NCI-H2107 treated with DMSO at 0.1 percent for 48 hours (cell line): Measurements from ENCODE around the gene SLAMF6.
"Not testable (repeated sequence)": the region's sequence is repeated elsewhere in the genome, so short reads cannot be mapped to it uniquely, and the experiment has no call there.

ENCODE experiments used
- DNase-seq: peaks from one replicate; lab custom pipeline; 2025; ENCODE audit not compliant: unreplicated experiment; lab: John Stamatoyannopoulos, UW

The SLAMF6 gene

DNA sequence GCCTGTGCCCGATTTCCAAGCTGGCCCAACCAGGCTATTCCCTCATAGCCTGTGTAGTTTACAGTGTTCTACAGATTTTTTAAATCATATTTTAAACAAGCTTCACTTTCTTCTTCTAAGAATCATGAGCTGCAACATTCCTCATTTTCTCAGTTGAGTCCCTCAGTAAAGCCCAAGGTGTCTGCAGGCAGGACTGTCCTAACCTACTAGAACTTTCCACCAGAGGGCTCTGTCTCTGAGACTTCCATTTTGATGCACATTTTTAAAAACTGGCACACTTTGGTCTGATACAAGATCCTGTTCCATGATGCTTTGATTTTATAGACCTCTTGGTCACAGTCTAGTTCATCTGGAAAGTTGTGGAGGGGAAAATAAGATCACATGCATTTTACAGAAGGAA, 21.6 kb upstream of the SLAMF6 start:
- DNase-seq = no peak

DNA sequence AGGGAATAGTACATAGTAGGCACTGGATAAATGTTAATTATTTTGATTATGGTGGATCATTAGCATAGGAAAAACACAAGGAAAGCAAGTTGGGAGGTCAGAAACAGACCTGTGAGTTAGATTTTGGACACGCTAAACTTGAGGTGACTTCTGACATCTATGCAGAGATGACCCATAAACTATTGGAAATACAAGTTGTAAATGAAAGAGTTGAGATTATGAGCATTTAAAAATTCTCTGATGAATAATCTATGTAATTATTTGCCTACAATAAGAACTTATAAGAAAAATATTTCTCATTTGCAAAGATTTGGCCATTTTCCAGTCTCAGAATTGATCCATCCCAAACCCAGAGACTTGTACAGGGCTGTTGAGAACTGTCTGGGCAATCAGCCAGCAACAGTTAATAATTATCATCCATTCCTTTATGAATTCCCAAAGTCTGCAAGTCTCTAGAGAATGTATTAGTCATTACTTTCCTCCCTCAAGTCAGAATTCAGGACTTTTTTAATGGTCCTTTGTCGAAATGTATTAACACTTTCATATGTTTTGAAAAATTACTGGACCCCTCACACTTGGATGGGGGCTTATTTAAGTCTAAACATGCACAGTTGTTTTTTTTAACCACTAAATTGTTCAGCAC, 19.4 kb upstream of the SLAMF6 start:
- DNase-seq = no peak

DNA sequence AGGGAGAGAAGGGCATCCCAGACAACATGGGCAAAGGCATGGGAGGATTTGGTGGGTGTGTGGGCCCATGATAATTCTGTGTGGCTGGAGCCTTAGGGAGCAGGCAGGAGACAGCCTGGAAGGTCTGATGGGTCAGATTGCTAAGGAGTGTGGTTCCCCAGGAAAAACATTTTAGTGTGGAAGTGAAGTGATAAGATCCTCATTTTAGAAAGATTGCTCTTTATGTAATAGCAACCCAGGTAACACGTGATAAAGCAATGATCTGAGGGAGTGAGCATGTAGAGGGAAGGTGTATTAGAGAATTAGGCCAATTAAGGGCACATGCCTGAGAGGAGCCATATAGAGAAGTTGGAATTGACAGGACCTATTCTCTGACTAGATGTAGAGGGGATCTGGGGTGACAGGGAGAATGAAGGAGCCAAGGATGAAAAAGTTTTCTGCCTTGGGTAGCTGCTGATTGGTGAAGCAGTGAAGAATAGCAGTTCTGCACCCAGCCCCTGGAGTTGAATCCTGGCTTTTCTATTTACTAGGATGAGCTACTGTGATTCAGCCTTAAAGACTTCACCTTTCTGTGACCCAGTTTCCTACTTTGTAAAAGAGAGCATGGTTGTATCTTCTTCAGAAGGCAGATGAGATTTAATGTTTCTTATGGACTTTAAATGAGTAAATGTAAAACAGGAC, 18.7 kb upstream of the SLAMF6 start:
- no peak for DNase-seq

DNA sequence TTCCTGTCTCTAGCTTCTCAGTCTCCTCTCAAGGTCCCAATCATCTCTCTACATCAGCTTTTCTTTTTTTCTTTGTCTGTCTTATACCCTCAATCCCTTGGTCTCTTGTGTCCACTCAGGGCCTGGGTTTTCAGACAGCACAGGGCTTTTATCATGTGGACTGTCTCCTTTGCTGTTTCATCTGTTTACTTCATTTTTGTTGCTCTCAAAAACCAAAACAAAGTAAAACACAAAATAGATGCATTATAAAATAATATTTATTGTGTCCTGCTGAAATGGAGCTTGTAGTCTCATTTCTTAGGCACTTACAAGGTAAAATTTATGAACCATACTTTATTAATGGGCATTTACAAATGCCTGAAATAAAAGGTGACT, 17.8 kb upstream of the SLAMF6 start:
- no peak for DNase-seq

DNA sequence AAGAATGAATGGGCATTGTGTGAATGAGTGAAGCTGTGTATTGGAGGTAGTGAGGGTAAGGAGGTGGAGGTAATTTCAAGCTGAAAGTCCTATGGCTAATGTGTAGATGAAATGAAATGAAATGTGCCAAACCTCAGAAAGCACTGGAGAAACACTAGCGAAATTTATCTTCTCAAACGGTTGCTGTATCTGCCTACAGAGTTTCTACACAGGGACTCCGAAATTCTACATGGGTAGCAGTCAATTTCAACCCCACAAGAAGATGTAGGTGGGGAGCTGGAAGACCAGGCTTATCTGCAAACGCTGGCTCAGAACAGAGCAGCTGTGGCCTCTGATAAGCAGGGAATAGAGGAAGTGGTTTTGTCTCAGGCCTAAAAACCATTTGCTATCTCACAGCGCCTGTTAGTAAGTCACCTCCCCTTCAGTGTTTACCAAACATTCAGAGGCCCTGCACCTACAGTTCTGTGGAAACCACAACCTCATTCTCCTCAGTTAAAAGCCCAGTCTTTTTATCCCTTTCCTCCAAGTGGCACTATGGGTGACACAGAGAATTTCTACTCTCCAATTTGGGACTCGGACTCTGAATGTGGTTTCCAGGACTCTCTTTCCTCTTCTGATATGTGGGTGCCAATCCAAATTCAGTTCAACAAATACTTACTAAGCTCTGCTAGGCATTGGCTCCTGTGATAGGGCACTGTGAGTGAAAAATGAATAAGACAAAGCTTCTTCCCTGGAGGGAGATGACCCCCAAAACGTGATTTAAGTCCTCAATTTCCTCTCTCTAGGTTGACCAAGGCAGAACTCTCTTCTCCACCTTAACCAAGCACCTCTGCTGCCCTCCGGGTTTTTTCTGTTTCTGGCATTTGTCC, 17.2 kb upstream of the SLAMF6 start:
- DNase-seq = peak; percentile 96

DNA sequence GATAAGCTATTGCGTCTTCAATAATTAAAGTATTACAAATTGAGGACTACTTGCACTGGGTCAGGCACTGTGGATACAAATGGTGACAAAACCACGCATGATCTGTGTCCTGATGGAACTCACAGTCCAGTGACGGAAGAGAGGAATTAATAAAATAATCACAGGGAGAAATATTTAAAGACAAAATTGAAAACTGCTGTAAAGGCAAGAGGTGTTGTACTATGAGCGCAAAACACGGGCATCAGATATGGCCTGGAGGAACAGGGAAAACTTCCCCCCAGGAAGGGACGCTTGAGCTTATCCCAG, 16.6 kb upstream of the SLAMF6 start:
- DNase-seq = no peak

DNA sequence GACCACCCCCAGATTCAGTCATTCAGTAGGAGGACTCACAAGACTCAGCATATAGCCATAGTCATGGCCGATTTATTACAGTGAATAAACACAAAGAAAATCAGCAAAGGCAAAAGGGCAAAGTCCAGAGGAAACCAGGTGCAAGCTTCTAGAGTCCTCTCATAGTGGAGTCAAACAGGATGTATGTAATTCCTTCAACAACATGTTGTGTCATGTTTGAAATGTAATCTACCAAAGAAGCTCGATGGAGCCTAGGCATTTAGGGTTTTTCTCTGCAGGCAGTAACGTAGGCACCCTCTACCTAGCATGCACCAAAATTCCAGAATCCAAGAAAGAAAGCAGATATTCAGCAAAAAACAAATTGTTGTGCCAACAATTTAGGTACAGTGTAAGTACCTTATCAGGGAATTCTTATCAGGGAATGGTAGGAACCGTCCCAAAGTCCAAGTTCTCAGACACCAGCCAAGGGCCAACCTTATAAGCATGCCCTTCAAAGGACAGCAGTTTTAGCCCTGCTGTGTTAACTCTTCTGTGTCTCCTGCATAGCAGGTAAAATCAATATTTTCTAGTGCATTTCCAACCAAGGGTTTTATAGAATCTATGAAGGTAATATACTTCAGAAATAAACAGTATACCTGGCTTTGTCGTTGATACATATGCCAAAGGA, 16.1 kb upstream of the SLAMF6 start:
- no peak for DNase-seq

DNA sequence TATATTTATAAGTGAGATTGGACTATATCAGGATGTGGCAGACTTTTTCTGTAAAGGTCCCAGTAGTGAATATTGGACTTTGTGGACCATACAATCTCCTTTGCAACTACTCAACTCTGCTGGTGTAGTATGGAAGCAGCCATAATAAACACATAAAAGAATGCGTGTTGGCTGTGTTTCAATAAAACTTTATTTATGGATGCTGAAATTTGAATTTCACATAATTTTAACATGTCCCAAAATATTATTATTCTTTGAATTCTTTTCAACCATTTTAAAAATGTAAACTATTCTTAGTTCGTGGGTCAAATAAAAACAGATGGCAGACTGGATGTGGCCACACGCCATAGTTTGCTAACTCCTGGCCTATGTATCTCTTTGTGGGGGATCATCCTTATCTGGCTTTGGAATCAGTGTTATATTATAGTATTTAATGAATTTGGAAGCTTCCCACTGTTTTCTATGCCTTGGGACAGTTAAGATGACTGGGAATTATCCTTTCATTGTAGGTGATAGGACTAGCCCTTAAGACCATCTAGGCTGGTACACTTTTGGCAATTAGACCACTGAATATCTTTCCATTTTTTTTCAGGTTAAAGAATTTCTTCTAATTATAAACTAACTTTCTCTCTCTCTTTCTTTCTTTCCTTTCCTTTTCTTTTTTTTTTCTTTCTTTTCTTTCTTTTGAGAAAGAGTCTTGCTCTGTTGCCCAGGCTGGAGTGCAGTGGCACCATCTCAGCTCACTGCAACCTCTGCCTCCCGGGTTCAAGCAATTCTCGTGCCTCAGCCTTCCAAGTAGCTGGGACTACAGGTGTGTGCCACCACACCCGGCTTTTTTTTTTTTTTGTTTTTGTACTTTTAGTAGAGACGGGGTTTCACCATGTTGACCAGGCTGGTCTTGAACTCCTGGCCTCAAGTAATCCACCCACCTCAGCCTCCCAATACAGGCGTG, 14.9 kb upstream of the SLAMF6 start:
- DNase-seq = no peak

DNA sequence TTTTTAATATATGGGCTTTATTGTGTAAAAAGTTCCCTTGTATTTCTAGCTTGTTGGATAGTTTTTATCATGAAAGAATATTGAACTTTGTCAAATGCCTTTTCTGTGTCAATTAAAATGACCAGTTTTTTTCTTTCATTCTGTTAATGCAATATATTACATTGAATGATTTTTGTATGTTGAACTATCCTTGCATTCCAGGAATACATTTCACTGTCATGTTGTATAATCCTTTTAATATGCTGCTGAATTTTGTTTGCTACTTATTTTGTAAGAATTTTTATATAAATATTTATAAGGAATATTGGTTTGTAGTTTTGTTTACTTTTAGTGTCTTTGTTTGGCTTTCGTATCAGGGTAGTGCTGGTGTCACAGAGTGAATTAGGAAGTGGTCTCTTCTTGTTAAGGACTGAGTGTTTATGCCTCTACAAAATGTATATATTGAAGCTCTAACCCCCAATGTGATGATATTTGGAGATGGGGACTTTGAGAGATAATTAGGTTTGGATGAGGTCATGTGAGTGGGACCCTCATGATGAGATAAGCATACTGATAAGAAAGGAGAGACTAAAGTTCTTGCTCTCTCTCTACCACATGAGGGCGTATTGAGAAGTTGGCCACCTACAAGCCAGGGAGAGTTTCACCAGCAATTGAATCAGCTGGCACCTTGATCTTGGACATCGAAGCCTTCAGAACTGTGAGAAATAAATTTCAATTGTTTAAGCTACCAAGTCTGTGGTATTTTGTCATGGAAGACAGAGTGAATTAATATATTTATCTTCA, 12.0 kb upstream of the SLAMF6 start:
- no peak for DNase-seq

DNA sequence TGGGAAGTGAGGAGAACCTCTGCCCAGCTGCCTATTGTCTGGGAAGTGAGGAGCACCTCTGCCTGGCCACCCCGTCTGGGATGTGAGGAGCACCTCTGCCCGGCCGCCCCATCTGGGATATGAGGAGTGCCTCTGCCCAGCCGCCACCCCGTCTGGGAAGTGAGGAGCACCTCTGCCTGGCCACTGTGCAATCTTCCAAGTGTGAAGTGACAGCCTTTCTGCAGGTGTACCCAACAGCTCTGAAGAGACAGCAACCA, 9.4 kb upstream of the SLAMF6 start:
- DNase-seq = not testable (repeated sequence)

DNA sequence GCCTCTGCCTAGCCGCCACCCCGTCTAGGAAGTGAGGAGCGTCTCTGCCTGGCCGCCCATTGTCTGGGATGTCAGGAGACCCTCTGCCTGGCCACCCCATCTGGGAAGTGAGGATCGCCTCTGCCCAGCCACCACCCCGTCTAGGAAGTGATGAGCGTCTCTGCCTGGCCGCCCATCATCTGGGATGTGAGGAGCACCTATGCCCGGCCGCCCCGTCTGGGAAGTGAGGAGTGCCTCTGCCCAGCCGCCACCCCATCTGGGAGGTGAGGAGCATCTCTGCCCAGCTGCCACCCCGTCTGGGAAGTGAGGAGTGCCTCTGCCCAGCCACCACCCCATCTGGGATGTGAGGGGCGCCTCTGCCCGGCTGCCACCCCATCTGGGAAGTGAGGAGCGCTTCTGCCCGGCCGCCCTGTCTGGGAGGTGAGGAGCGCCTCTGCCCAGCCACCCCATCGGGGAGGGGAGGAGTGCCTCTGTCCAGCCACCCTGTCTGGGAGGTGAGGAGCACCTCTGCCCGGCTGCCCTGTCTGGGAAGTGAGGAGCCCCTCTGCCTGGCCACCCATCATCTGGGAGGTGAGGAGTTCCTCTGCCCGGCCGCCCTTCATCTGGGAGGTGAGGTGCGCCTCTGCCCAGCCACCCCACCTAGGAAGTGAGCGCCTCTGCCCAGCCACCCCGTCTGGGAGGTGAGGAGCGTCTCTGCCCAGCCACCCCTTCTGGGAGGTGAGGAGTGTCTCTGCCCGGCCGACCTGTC, 8.9 kb upstream of the SLAMF6 start:
- DNase-seq = not testable (repeated sequence)

DNA sequence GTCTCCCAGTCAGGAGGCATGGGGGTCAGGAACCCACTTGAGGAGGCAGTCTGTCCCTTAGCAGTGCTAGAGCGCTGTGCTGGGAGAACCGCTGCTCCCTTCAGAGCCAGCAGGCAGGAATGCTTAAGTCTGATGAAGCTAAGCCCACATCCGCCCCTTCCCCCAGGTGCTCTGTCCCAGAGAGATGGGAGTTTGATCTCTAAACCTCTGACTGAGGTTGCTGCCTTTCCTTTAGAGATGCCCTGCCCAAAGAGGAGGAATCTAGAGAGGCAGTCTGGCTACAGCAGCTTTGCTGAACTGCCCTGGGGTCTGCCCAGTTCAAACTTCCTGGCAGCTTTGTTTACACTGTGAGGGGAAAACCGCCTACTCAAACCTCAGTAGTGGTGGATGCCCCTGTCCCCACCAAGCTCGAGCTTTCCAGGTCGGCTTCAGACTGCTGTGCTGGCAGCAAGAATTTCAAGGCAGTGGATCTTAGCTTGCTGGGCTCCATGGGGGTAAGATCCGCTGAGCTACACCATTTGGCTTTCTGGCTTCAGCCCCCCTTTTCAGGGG, 6.4 kb upstream of the SLAMF6 start:
- DNase-seq = not testable (repeated sequence)

DNA sequence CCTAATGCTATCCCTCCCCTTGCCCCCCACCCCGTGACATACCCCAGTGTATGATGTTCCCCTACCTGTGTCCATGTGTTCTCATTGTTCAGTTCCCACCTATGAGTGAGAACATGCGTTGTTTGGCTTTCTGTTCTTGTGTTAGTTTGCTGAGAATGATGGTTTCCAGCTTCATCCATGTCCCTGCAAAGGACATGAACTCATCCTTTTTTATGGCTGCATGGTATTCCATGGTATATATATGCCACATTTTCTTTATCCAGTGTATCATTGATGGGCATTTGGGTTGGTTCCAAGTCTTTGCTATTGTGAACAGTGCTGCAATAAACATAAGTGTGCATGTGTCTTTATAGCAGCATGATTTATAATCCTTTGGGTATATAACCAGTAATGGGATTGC, 734 bp upstream of the SLAMF6 start:
- not testable (repeated sequence) for DNase-seq

DNA sequence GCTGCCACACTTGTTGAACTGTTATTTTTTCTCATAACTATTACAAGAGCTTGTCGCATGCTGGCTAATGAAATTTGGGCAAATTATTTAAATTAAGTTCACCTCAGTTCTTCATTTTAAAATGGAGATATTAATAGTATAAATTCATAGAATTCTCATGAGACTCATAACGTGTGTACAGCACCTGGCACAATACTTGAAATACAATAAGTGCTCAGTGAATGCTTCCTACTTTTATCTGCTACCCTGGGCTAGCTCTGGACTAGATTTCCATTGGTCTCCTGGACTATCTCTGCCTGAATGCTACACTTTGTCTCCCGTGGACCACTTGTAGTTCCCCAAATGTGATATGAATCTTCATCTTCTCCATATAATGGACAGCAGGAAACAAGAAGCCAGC, 919 bp downstream of the SLAMF6 start:
- no peak for DNase-seq

DNA sequence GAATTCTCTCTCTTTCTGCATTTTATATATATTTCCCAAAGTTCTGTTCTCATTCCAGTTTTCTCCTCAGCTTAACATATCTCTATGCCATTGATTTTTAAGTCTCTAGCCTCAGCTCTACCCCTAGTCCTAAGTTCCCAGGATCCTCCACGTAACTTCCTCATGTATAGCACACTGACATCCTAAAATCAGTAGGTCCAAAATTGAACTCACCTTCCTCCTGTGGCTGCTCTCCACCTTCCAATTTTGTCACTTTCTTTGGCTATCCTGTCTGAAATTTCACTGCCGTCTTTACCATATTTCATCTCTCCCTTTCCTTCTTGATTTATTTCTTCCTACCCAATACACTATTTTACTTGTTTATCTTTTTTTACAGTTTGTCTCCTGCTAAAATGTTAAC, 1.5 kb downstream of the SLAMF6 start:
- DNase-seq = no peak

DNA sequence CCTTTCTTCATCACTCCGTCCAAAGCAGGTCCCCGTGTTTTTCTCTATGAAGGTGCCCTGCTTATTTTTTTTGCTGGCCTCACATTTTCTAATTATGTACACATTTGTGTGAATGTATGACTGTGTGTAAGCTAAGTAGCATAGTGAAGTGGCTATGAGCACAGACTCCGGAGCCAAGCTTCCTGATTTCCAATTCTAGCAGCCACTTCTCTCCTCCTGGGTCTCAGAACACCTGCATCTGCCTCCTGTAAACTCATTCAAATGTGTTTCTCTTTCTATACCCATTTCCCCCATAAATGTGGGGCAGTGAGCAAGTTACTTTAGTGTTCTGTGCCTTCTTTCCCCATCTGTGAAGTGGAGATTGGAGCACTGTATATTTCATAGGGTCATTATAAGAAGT, 2.1 kb downstream of the SLAMF6 start:
- no peak for DNase-seq

DNA sequence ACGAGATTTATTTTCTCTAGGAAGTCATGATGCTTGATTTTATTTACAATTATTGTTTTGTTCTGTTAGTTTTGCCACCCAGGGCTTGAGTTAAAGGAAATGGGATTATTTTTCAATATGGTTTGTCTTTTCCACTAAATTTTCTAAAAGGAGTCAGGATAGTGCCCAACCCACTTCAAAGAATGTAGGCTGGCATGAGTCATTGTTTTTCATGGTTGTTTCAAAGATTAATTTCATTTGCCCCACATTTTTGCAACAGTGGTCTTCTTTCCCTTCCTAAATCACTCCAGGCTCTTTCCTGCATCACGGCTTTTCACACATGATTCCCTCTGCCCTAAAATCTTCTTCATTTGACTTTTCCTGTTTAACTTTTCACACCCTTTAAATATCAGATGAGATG, 2.5 kb downstream of the SLAMF6 start:
- no peak for DNase-seq

DNA sequence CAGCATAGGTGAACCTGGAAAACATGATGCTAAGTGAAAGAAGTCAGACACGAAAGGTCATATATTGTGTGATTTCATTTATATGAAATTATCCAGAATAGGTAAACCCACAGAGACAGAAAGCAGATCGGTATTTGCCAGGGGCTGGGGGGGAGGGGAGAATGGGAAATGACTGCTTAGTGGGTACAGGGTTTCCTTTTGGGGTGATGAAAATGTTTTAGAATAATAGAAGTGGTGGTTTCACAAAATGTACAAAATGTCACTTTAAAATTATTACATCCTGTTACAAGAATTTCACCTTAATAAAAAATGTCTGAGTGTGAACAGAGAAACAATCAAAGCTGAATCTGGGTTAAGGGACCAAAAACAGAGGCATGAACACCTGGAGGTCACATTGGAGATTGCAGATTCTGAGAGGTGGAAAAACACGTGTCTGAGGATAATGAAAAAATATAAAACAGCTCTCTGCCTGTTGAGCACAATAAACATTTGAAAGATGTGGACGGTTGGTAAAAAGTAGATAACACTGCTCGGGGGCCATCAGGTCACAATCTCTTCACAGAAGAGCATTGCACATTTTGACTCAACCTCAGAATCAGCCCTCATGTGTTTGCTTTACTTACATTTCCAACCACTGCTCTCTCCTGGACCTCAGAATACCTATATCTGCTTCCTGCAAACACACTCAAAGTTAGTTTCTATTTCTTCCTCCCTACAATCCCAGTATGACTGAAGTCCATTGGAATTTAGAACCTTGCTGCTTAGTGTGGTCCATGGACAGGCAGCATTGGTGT, 3.2 kb downstream of the SLAMF6 start:
- DNase-seq = no peak
